SIG-M5 treated with dmso at 0.1 percent for 504 hours (cell line): ENCODE results near the gene PPP1R3E.
"Not testable (repeated sequence)": the region's sequence is repeated elsewhere in the genome, so short reads cannot be mapped to it uniquely, and the experiment has no call there.

Experiments
- DNase-seq: peaks from one replicate; lab custom pipeline; 2025; ENCODE audit not compliant: unreplicated experiment; lab: John Stamatoyannopoulos, UW

Gene PPP1R3E

GRCh38 chr14:23297611-23298277 is 4.9 kb downstream of the PPP1R3E start:
- DNase-seq: no peak

GRCh38 chr14:23297096-23297495 is 5.6 kb downstream of the PPP1R3E start:
- DNase-seq: no peak

- DNase-seq: no peak
Measured at GRCh38 chr14:23296012-23296777, 6.5 kb downstream of the PPP1R3E start.

- DNase-seq: peak; percentile 54
Measured at GRCh38 chr14:23294734-23295561, 7.7 kb downstream of the PPP1R3E start.

GRCh38 chr14:23286902-23287479 is 15.7 kb downstream of the PPP1R3E start:
- peak; percentile 19 for DNase-seq

- DNase-seq: peak; percentile 98
Measured at GRCh38 chr14:23286020-23286901, 16.4 kb downstream of the PPP1R3E start, which contains the start of gene HOMEZ. HOMEZ (minus strand) TSS chr14:23286132; CDS start chr14:23285952, 180 bp downstream.

- no peak for DNase-seq
Measured at GRCh38 chr14:23285530-23286019, 17.1 kb downstream of the PPP1R3E start.

GRCh38 chr14:23284654-23285529 is 17.8 kb downstream of the PPP1R3E start:
- peak; percentile 51 for DNase-seq

- no peak for DNase-seq
Measured at GRCh38 chr14:23281247-23281646, 21.4 kb downstream of the PPP1R3E start.

GRCh38 chr14:23277928-23278327 is 24.7 kb downstream of the PPP1R3E start:
- DNase-seq: not testable (repeated sequence)

- no peak for DNase-seq
Measured at GRCh38 chr14:23277189-23277588, 25.5 kb downstream of the PPP1R3E start.

GRCh38 chr14:23275412-23275811 is 27.2 kb downstream of the PPP1R3E start:
- no peak for DNase-seq

- no peak for DNase-seq
Measured at GRCh38 chr14:23269193-23269592, 33.5 kb downstream of the PPP1R3E start.

- DNase-seq: not testable (repeated sequence)
Measured at GRCh38 chr14:23260849-23261248, 41.8 kb downstream of the PPP1R3E start.

GRCh38 chr14:23259426-23259825 is 43.2 kb downstream of the PPP1R3E start:
- no peak for DNase-seq

GRCh38 chr14:23258256-23258655 is 44.4 kb downstream of the PPP1R3E start:
- no peak for DNase-seq

GRCh38 chr14:23252420-23253333 is 50.0 kb downstream of the PPP1R3E start:
- no peak for DNase-seq

- DNase-seq: no peak
Measured at GRCh38 chr14:23252006-23252405, 50.7 kb downstream of the PPP1R3E start.
